BLaER1 (cell line): ENCODE measurements around the gene GOLM1.
"Not testable (repeated sequence)": the region's sequence is repeated elsewhere in the genome, so short reads cannot be mapped to it uniquely, and the experiment has no call there.

Experiments used
- H3K27ac ChIP-seq: shearing (Covaris generic); formaldehyde crosslinking; 2 replicates; pipeline ENCODE4 v1.8.1; 2022
- H3K27me3 ChIP-seq: shearing (Covaris generic); formaldehyde crosslinking; 2 replicates; pipeline ENCODE4 v1.8.1; 2022
- H3K36me3 ChIP-seq: shearing (Covaris generic); formaldehyde crosslinking; 2 replicates; pipeline ENCODE4 v1.8.1; 2022
- H3K4me1 ChIP-seq: shearing (Covaris generic); formaldehyde crosslinking; 2 replicates; pipeline ENCODE4 v1.8.1; 2022
- H3K4me2 ChIP-seq: shearing (Covaris generic); formaldehyde crosslinking; 2 replicates; pipeline ENCODE4 v1.8.1; 2022
- H3K4me3 ChIP-seq: shearing (Covaris generic); formaldehyde crosslinking; 2 replicates; pipeline ENCODE4 v1.8.1; 2022
- H3K9ac ChIP-seq: shearing (Covaris generic); formaldehyde crosslinking; 2 replicates; pipeline ENCODE4 v1.8.1; 2022
- H3K9me3 ChIP-seq: shearing (Covaris generic); formaldehyde crosslinking; 2 replicates; pipeline ENCODE4 v1.8.1; 2022
- H4K20me1 ChIP-seq: shearing (Covaris generic); formaldehyde crosslinking; 2 replicates; pipeline ENCODE4 v1.8.1; 2022
- Cebpa-rat ChIP-seq: shearing (Covaris generic); IDR thresholded peaks from 2 replicates; pipeline ENCODE4 v1.8.1; 2022

Gene GOLM1

DNA sequence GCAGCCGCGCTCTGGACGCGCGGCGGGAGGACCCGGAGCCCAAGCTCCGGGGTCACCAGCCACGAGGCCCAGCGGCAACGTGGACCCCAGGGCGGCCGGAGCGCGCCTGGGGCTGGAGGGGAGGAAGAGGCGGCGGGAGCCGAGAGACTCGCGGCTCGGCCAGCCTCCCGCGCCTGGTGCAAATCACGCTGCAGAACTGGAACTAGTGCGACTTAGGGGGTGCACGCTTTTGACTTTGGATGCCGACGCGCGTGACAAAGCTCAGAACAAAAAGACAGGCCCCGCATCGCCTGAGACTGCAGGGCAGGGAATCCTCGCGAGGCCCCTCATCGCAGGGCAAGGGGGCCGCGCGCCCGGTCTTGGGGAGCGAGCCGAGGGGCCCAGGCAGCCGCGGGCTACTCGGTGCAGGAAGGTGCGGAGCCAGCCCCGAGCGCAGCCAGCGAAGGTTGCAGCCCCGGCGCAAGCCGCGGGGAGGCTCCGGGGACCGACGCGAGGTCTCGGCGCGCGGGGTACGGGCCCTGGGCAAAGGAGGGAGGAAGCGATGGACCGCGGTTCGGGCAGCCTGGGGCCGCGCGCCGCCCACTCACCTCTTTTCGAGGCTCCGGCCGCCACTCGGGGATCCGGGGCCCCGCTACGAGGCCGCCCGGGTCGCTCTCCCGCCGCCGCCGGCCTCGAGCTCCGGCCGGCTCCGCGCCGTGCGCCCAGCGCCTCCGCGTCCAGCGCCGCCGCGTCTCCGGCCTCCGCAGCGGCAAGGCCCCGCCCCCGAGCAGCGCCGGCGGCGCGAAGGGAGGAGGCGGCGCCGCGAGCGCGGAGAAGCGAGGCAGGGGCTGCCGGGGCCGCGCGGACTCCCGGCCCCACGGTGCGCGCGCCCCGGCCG lies at the start of gene GOLM1:
Gene GOLM1 (minus strand): TSS at position 735 of the 877 bp plus-strand sequence. CDS start 20,238 bp downstream, outside the sequence.
- Histone ChIP-seq H3K9ac (peak within 1 kb of the TSS; percentile 88), H3K36me3 (no peaks in the 10 kb centered on the region), H3K4me3 (peak within 1 kb of the TSS; percentile 97), H3K4me1 (peaks cover 38% of the 10 kb centered on the region), H3K27me3 (no peaks in the 10 kb centered on the region), H3K27ac (peak within 1 kb of the TSS; percentile 87), H3K4me2 (peak within 1 kb of the TSS; percentile 95), H3K9me3 (no peaks in the 10 kb centered on the region), H4K20me1 (peaks cover 38% of the 10 kb centered on the region)
- no peak for TF ChIP-seq Cebpa-rat

DNA sequence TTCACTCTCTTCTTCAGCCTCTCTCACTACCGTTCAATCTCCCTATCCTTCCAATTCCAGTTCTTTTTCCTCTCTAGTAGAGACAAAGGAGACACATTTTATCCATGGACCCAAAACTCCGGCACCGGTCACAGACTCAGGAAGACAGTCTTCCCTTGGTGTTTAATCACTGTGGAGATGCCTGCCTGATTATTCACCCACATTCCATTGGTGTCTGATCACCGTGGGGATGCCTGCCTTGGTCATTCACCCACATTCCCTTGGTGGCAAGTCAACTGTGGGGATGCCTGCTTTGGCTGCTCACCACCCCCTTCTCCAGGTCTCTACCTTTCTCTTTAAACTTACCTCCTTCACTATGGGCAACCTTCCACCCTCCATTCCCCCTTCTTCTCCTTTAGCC lies 47.3 kb upstream of the GOLM1 start:
- H3K36me3 ChIP-seq, H3K4me3 ChIP-seq, H3K27ac ChIP-seq, H3K9ac ChIP-seq, H4K20me1 ChIP-seq, H3K27me3 ChIP-seq, H3K4me1 ChIP-seq, H3K4me2 ChIP-seq: not testable (repeated sequence)
- H3K9me3 ChIP-seq, result peaks cover 21% of the 10 kb centered on the region

DNA sequence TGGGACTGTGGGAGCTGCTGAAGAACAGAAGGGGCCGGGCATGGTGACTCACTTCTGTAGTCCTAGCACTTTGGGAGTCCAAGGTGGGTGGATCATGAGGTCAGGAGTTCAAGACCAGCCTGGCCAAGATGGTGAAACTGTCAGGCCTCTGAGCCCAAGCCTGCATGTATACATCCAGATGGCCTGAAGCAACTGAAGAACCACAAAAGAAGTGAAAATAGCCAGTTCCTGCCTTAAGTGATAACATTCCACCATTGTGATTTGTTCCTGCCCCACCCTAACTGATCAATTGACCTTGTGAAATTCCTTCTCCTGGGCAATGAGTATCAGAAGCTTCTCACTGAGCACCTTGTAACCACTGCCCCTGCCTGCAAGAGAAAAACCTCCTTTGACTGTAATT lies 46.6 kb upstream of the GOLM1 start:
- H3K27me3 ChIP-seq, H3K4me3 ChIP-seq, H4K20me1 ChIP-seq, H3K4me2 ChIP-seq, H3K9ac ChIP-seq, H3K27ac ChIP-seq, H3K4me1 ChIP-seq, H3K36me3 ChIP-seq: not testable (repeated sequence)
- H3K9me3 ChIP-seq, result peaks cover 21% of the 10 kb centered on the region

DNA sequence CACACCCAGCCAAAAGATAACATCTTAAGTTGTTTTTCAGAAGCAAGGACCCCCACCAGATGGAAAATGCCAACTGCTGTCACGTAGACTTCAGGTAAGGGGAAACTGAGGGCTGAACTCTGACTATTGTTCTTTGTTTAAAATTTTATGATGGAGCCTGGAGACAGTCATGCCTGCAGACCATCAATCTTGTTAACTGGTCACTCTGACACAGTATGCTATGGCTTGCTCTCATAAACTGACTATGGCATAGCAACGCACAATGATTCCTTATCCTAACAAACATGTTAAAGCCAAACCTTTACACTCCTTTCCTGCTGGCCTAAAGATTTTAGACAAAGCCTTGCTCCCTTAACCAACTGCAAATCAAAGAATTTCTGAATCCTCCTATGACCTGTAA lies 43.6 kb upstream of the GOLM1 start:
- Histone ChIP-seq H3K27ac (no peak overlapping the region), H3K4me2 (no peak overlapping the region), H3K27me3 (no peaks in the 10 kb centered on the region), H4K20me1 (no peaks in the 10 kb centered on the region), H3K36me3 (no peaks in the 10 kb centered on the region), H3K9ac (no peak overlapping the region), H3K9me3 (peaks cover 21% of the 10 kb centered on the region), H3K4me1 (no peaks in the 10 kb centered on the region), H3K4me3 (no peak overlapping the region)
- no peak for TF ChIP-seq Cebpa-rat

- TF ChIP-seq Cebpa-rat, result no peak
- no peaks in the 10 kb centered on the region for H3K27me3 ChIP-seq
- H3K9me3 ChIP-seq, result peaks cover 13% of the 10 kb centered on the region; the same call in 1 of the 2 replicates
- H3K9ac ChIP-seq, result no peak overlapping the region
- H3K36me3 ChIP-seq, result no peaks in the 10 kb centered on the region
- H3K4me3 ChIP-seq, result no peak overlapping the region
- no peaks in the 10 kb centered on the region for H4K20me1 ChIP-seq
- H3K4me1 ChIP-seq, result no peaks in the 10 kb centered on the region
- no peak overlapping the region for H3K27ac ChIP-seq
- H3K4me2 ChIP-seq, result no peak overlapping the region
Measured at GRCh38 chr9:86141843-86142242, 42.5 kb upstream of the GOLM1 start.

GRCh38 chr9:86135371-86135770 lies 36.0 kb upstream of the GOLM1 start:
- Histone ChIP-seq H3K27ac (no peak overlapping the region), H3K4me1 (no peaks in the 10 kb centered on the region), H3K9ac (no peak overlapping the region), H3K4me2 (no peak overlapping the region), H3K36me3 (no peaks in the 10 kb centered on the region), H3K9me3 (no peaks in the 10 kb centered on the region), H3K4me3 (no peak overlapping the region), H3K27me3 (no peaks in the 10 kb centered on the region), H4K20me1 (no peaks in the 10 kb centered on the region)
- no peak for TF ChIP-seq Cebpa-rat

GRCh38 chr9:86134361-86134760 lies 35.0 kb upstream of the GOLM1 start:
- H3K36me3 ChIP-seq, result no peaks in the 10 kb centered on the region
- H3K27me3 ChIP-seq, result no peaks in the 10 kb centered on the region
- no peaks in the 10 kb centered on the region for H3K9me3 ChIP-seq
- no peak overlapping the region for H3K4me2 ChIP-seq
- H4K20me1 ChIP-seq, result no peaks in the 10 kb centered on the region
- H3K4me3 ChIP-seq, result no peak overlapping the region
- no peaks in the 10 kb centered on the region for H3K4me1 ChIP-seq
- no peak overlapping the region for H3K9ac ChIP-seq
- TF ChIP-seq Cebpa-rat, result no peak
- no peak overlapping the region for H3K27ac ChIP-seq

GRCh38 chr9:86128235-86128822 lies 29.0 kb upstream of the GOLM1 start:
- TF ChIP-seq Cebpa-rat, result no peak
- H3K9me3 ChIP-seq, result no peaks in the 10 kb centered on the region
- no peak overlapping the region for H3K4me3 ChIP-seq
- no peak overlapping the region for H3K9ac ChIP-seq
- H3K27ac ChIP-seq, result no peak overlapping the region
- no peaks in the 10 kb centered on the region for H3K36me3 ChIP-seq
- no peaks in the 10 kb centered on the region for H3K27me3 ChIP-seq
- H4K20me1 ChIP-seq, result no peaks in the 10 kb centered on the region
- peaks cover 10% of the 10 kb centered on the region for H3K4me1 ChIP-seq
- H3K4me2 ChIP-seq, result no peak overlapping the region

DNA sequence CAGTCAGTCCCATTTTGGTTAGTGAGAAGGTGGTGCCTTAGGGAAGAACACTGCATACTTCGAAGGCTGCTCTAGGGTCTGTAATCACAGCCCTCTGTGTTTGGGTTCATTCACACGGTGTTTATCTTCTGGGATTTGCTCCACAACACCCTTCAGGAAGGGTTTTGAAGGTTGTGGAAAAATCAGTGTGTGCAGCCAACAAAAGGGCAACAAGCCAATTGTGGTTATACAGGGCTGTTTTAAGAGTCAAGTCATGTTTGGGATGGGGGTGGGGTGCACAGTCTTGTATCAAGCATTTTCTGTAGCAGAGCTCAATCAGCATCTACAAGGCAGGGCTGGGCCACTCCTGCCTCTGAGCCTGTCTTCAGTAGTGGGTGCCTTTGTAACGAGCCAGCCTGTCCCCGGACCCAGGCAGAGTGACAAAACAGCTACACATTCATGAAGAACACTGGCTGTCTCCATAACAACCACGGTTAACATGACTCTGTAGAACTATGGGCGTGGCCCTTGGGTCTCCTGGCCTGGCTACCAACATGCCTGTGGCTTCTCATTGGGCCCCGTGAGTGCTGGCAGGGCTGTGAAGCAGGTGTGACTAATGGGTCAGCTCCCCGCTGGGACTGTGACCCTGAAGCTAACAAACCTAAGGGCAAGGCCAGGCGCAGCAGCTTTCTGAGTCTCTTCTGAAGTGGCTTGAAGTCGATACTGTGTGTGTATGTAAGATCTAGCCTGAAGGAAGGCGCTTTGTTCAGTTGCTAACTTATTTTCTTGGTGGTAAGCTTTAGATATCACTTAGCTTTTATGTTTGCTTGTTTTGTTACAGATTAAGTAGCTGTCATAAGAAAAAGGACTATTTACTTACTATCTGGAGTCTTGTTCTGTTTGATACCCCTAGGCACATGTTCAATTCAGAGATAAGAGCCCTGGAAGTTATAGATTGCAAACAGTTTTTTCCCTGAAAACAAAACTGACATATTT lies 27.9 kb upstream of the GOLM1 start:
- H3K27ac ChIP-seq, result no peak overlapping the region
- peak overlapping the region; percentile 19; the same call in 1 of the 2 replicates for H3K4me2 ChIP-seq
- H4K20me1 ChIP-seq, result no peaks in the 10 kb centered on the region
- peaks cover 10% of the 10 kb centered on the region for H3K4me1 ChIP-seq
- no peak overlapping the region for H3K9ac ChIP-seq
- TF ChIP-seq Cebpa-rat, result no peak
- no peaks in the 10 kb centered on the region for H3K9me3 ChIP-seq
- no peaks in the 10 kb centered on the region for H3K27me3 ChIP-seq
- H3K4me3 ChIP-seq, result no peak overlapping the region
- no peaks in the 10 kb centered on the region for H3K36me3 ChIP-seq
